22Rv1 (cell line): Measurements from ENCODE around the gene SH3RF3.
A peak's percentile ranks its signal among the peaks of the same experiment; 100 is the strongest.

Experiments used
- H3K27ac ChIP-seq: fragments of 450-650 bp; 2 replicates; pipeline ENCODE4 v1.5.1; 2017
- CTCF ChIP-seq: fragments of 450-650 bp; IDR thresholded peaks from 2 replicates; pipeline ENCODE4 v1.5.1; 2017; ENCODE audit warnings: mild to moderate bottlenecking
- ZFX ChIP-seq: fragments of 450-650 bp; IDR thresholded peaks from 2 replicates; pipeline ENCODE4 v1.6.1; 2017; ENCODE audit warnings: antibody characterized with exemption, borderline replicate concordance

SH3RF3 gene

GRCh38 chr2:109204412-109204811, 75.4 kb downstream of the SH3RF3 start:
- H3K27ac ChIP-seq = no peak overlapping the region
- TF ChIP-seq CTCF = peak; percentile 30; the same call in 1 of the 2 replicates
- no peak for TF ChIP-seq ZFX

- H3K27ac ChIP-seq = no peak overlapping the region
These were observed 76.4 kb downstream of the SH3RF3 start for GRCh38 chr2:109205447-109205846.

GRCh38 chr2:109206569-109207146, 77.7 kb downstream of the SH3RF3 start:
- H3K27ac ChIP-seq = no peak overlapping the region
- TF ChIP-seq ZFX = no peak
- TF ChIP-seq CTCF = no peak

More at GRCh38 chr2:109205447-109205846, 76.4 kb downstream of the SH3RF3 start:
- TF ChIP-seq ZFX (no peak), CTCF (no peak)

GRCh38 chr2:109207176-109207575, 78.2 kb downstream of the SH3RF3 start:
- no peak for TF ChIP-seq CTCF
- H3K27ac ChIP-seq = no peak overlapping the region

GRCh38 chr2:109208071-109208950, 79.3 kb downstream of the SH3RF3 start:
- H3K27ac ChIP-seq = no peak overlapping the region
- TF ChIP-seq ZFX (no peak), CTCF (no peak)

- H3K27ac ChIP-seq = no peak overlapping the region
- TF ChIP-seq CTCF (no peak), ZFX (no peak)
These were observed 79.9 kb downstream of the SH3RF3 start for GRCh38 chr2:109208951-109209335.

GRCh38 chr2:109209412-109209811, 80.4 kb downstream of the SH3RF3 start:
- no peak overlapping the region for H3K27ac ChIP-seq
- TF ChIP-seq ZFX (no peak), CTCF (no peak)
